ENCODE data around the gene TNRC18. TPM values are rescaled to one million over a fixed set of nuclear protein-coding genes. Genes with fewer than 3 reads are reported as not detected.

The TNRC18 gene
- total and polyA plus RNA-seq, 9 of the 15 experiments (the other 6 are each of a cell fraction or from before 2014, with no cell fraction given): 0.03 to 43.2 (median 18.0) TPM

DNA sequence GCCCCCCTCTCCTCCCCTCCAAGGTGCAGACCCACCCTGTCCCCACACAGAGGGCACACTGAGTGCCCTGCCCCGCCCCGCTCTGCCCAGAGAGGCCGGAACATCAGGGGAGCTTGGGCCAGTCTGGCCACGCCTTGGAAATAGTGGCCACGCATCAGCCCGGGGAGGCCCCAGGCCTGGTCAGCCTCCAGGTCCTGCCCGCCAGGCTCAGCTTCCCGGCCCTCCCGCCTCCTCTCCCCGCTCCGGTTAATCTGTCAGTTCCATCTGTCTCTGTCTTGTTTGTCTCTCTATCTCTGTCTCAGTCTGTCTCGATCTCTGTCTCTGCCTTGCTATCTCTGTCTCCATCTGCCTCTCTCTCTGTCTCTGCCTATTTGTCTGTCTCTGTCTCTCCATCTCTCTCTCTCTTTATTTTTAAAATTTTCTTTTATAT is 28.9 kb upstream of the TNRC18 start (continued):
- TF ChIP-seq, protein P1, sequence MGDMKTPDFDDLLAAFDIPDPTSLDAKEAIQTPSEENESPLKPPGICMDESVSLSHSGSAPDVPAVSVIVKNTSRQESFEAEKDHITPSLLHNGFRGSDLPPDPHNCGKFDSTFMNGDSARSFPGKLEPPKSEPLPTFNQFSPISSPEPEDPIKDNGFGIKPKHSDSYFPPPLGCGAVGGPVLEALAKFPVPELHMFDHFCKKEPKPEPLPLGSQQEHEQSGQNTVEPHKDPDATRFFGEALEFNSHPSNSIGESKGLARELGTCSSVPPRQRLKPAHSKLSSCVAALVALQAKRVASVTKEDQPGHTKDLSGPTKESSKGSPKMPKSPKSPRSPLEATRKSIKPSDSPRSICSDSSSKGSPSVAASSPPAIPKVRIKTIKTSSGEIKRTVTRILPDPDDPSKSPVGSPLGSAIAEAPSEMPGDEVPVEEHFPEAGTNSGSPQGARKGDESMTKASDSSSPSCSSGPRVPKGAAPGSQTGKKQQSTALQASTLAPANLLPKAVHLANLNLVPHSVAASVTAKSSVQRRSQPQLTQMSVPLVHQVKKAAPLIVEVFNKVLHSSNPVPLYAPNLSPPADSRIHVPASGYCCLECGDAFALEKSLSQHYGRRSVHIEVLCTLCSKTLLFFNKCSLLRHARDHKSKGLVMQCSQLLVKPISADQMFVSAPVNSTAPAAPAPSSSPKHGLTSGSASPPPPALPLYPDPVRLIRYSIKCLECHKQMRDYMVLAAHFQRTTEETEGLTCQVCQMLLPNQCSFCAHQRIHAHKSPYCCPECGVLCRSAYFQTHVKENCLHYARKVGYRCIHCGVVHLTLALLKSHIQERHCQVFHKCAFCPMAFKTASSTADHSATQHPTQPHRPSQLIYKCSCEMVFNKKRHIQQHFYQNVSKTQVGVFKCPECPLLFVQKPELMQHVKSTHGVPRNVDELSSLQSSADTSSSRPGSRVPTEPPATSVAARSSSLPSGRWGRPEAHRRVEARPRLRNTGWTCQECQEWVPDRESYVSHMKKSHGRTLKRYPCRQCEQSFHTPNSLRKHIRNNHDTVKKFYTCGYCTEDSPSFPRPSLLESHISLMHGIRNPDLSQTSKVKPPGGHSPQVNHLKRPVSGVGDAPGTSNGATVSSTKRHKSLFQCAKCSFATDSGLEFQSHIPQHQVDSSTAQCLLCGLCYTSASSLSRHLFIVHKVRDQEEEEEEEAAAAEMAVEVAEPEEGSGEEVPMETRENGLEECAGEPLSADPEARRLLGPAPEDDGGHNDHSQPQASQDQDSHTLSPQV (IDR thresholded peaks at IDR 0.05): peak; percentile 40; the same call in 1 of the 2 replicates
- TF ChIP-seq, protein P2, sequence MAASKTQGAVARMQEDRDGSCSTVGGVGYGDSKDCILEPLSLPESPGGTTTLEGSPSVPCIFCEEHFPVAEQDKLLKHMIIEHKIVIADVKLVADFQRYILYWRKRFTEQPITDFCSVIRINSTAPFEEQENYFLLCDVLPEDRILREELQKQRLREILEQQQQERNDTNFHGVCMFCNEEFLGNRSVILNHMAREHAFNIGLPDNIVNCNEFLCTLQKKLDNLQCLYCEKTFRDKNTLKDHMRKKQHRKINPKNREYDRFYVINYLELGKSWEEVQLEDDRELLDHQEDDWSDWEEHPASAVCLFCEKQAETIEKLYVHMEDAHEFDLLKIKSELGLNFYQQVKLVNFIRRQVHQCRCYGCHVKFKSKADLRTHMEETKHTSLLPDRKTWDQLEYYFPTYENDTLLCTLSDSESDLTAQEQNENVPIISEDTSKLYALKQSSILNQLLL (CRISPR knock-in tag; IDR thresholded peaks at IDR 0.05; ENCODE audit: borderline replicate concordance): no peak
- no peak for TF ChIP-seq SRSF1 (IDR thresholded peaks at IDR 0.05; ENCODE audit: low read depth, low read length)
- TF ChIP-seq HDAC3 (IDR thresholded peaks at IDR 0.05; ENCODE audit: borderline replicate concordance, partially characterized antibody): no peak
- TF ChIP-seq ZNF507 (tag; conservative IDR thresholded peaks at IDR 0.05): no peak
- TF ChIP-seq MTF1 (CRISPR knock-in tag; IDR thresholded peaks at IDR 0.05; ENCODE audit: borderline replicate concordance): no peak
- no peak for TF ChIP-seq CHCHD3 (CRISPR knock-in tag; IDR thresholded peaks at IDR 0.05)
- no peak for TF ChIP-seq ZNF445 (CRISPR knock-in tag; IDR thresholded peaks at IDR 0.05; ENCODE audit: low read depth)
- no peak for TF ChIP-seq MTA3 (IDR thresholded peaks at IDR 0.05; ENCODE audit: borderline replicate concordance)
- no peak for TF ChIP-seq FUS (optimal IDR thresholded peaks at IDR 0.05; ENCODE audit: low read depth, low read length)
- TF ChIP-seq SAFB2 (IDR thresholded peaks at IDR 0.05; ENCODE audit: borderline replicate concordance, low read depth, low read length, severe bottlenecking): no peak
- TF ChIP-seq, protein P3, sequence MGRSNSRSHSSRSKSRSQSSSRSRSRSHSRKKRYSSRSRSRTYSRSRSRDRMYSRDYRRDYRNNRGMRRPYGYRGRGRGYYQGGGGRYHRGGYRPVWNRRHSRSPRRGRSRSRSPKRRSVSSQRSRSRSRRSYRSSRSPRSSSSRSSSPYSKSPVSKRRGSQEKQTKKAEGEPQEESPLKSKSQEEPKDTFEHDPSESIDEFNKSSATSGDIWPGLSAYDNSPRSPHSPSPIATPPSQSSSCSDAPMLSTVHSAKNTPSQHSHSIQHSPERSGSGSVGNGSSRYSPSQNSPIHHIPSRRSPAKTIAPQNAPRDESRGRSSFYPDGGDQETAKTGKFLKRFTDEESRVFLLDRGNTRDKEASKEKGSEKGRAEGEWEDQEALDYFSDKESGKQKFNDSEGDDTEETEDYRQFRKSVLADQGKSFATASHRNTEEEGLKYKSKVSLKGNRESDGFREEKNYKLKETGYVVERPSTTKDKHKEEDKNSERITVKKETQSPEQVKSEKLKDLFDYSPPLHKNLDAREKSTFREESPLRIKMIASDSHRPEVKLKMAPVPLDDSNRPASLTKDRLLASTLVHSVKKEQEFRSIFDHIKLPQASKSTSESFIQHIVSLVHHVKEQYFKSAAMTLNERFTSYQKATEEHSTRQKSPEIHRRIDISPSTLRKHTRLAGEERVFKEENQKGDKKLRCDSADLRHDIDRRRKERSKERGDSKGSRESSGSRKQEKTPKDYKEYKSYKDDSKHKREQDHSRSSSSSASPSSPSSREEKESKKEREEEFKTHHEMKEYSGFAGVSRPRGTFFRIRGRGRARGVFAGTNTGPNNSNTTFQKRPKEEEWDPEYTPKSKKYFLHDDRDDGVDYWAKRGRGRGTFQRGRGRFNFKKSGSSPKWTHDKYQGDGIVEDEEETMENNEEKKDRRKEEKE (IDR thresholded peaks at IDR 0.05; ENCODE audit: borderline replicate concordance in 1 of 2, control insufficient read depth in 1 of 2, low read depth in 2 of 2, low read length in 1 of 2): no peak
- TF ChIP-seq MXI1 (IDR thresholded peaks at IDR 0.05; ENCODE audit: low read depth, low read length): no peak
- TF ChIP-seq, protein P4, sequence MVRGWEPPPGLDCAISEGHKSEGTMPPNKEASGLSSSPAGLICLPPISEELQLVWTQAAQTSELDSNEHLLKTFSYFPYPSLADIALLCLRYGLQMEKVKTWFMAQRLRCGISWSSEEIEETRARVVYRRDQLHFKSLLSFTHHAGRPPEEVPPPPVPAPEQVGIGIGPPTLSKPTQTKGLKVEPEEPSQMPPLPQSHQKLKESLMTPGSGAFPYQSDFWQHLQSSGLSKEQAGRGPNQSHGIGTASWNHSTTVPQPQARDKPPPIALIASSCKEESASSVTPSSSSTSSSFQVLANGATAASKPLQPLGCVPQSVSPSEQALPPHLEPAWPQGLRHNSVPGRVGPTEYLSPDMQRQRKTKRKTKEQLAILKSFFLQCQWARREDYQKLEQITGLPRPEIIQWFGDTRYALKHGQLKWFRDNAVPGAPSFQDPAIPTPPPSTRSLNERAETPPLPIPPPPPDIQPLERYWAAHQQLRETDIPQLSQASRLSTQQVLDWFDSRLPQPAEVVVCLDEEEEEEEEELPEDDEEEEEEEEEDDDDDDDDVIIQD (CRISPR knock-in tag; IDR thresholded peaks at IDR 0.05): no peak
- TF ChIP-seq, protein P5, sequence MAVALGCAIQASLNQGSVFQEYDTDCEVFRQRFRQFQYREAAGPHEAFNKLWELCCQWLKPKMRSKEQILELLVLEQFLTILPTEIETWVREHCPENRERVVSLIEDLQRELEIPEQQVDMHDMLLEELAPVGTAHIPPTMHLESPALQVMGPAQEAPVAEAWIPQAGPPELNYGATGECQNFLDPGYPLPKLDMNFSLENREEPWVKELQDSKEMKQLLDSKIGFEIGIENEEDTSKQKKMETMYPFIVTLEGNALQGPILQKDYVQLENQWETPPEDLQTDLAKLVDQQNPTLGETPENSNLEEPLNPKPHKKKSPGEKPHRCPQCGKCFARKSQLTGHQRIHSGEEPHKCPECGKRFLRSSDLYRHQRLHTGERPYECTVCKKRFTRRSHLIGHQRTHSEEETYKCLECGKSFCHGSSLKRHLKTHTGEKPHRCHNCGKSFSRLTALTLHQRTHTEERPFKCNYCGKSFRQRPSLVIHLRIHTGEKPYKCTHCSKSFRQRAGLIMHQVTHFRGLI (CRISPR knock-in tag; IDR thresholded peaks at IDR 0.05): no peak
